Activated T-cell treated with anti-CD3 and anti-CD28 coated beads for 4 hours (primary cell): ENCODE measurements around the gene CHRNE.
A peak's percentile ranks its signal among the peaks of the same experiment; 100 is the strongest.

Experiments used
- DNase-seq: peaks from one replicate; pipeline ENCODE4 v3.0.0-alpha.2; 2020

The CHRNE gene

DNA sequence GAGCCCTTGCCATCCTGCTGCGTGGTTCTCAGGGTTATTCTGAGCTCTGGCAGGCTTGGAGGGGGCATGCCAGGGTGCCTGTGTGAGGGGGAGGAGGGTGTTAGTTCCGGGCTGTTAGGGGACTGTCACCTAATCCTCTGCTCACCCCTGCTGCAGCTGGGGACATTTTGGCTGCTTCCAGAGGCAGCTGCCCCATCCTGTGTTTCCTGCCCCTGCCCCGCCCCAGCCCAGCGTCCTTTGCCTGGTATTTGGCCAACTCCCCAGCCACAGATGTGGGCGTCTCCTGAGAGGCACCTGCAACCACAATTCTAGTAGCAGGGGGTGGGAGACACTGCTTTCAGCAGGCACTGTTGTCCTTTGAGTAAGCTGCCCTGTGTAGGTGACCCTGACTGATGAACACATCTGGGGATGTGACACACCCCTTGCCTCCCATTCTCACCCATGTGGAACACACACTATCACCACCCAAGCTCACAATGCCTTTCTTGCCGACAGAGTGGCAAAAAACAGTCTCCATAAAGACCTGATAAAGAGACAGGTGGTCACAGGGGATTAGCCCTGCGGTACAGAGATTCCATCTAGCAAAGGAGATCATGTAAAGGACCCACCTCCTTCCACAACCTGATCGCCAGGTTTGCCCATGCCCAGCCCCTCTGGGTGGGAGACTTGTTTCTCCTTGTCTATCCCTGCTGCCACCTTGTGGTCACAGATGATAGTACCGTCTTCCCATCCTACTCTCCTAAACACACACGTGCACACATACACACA, at the start of gene CHRNE:
Gene CHRNE, minus strand, starts transcription at position 48 of the 768 bp plus-strand sequence. Its CDS starts 35 bp downstream, at position 13.
- peak; percentile 73 for DNase-seq

DNA sequence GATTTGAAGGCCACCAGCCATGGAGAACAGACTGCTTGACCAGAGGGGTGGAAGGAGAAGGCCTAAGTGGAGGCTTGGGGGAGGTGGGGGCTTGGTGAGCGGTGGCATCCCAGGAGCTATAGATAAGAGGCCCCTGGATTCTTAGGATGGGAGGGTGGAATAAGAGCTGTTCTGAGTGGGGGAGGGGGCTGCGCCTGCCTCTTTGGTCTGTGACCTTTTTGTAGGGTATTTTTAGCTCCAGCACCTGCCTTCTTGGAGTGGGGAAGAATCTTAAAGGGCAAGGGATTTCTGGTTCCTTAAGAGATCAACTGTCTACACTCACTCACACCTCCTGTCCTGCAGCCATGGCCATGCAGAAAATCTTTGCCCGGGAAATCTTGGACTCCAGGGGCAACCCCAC, 48.6 kb upstream of the CHRNE start:
- no peak for DNase-seq

DNA sequence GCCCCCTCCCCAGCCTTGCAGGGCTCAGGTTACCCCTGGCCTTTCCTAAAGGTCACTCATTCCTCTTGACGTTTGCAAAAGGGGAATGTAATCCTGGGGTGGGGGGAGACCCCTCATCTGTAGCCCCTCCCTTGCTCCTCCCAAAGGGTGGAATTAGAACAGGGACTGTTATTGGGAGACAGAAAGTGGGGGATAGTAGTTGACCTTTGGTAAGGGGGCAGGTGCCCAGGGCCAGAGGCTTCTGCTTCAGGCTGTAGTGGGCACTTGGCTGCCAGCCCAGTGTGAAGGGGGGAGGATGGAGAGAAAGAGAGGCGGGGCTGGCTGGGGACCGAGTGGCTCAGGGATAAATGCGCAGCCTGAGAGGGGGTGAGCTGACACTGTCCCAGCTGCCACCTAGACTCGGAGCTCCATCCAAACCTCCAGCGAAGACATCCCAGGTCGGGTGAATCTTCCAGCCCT, 47.9 kb upstream of the CHRNE start, which contains the start of gene ENO3:
Gene ENO3, plus strand, starts transcription at position 374 of the 459 bp plus-strand sequence. CDS start 711 bp downstream, outside the sequence.
- DNase-seq, result no peak

DNA sequence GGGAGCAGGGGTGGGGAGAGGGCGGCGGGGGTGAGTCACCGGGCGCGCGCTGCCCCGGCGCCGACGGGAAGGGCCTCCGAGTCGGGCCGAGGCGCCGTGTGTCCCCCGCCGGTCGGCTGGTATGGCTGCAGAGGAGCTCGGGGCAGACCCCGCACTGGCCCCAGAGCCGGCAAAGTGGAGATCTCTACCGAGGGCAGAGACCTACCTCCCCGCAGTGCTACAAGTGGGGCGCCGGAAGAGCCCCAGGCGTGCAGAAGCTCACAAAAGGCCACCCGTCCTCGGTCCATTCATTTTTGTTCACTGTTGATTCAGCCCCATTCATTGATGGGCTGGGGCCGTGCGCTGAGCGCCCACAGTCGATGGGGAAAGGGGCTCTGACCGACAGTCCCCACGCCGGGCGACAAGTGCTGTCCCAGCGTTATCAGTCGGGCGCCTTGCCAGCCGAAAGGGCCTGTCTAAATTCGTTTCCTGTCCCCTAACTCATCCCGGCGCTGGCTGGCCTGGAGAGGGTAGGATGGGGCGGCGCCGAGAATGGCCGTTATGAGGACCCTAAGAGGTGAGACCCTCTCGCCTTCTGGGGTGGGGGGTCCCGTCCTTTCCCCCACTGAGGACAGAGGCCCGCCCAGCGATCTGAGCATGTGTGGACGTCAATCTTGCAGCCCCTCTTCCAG, 47.3 kb upstream of the CHRNE start:
- no peak for DNase-seq

DNA sequence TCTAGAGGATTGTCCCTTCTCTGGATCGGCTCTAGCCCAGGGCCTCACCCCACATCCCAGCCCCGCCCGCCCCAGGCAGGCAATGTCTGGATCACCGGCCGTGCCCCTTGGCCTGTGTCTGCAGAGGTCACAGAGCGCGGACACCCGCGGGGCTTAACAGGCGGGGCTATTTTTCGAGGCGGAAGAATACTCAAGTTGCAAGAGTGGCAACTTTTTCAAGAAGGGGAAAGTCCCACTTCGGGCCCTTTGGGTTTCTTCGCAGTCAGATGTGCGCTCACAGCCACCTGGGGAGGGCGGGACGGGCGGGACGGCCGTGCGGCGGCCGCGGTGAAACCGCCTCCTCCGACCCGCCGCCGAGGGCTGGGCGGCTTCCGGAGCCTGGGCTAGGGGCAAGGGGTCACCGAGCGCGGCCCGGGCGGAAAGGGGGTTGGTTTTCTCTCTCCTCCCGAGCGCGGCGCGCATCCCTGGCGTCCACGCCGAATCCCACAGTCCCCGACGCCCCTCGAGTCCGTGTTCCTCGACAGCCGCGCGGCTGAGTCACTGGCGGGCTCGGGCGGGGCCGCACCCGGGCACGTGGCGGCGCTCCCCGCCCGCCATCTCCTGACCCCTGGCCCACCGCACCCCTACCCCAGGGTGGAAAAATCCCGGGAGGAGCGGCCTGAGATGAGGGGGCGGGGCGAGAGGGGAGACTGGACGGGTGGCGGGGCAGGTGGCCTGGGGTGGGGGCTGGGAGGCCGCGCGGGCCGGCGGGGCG, 46.6 kb upstream of the CHRNE start:
- DNase-seq, result peak; percentile 64

DNA sequence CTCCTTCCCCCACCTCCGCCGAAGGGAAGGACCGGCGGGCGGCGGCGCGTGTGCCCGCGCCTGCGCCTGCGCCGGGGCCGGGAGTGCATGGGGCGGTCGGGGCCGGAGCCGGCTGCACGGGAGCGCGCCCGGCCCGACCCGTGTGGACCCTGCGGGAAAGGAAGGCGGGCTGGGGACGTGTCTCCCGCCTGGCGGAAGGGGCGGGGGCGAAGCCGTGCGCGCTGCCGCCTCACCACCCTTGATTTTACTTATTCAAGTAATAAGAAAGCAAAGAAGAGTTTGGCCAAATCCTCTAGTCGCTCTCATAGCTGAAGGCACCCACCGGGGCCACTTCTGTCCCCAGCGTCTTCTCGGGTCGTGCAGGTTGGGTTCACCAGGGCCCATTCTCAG, 46.0 kb upstream of the CHRNE start:
- peak; percentile 38 for DNase-seq

DNA sequence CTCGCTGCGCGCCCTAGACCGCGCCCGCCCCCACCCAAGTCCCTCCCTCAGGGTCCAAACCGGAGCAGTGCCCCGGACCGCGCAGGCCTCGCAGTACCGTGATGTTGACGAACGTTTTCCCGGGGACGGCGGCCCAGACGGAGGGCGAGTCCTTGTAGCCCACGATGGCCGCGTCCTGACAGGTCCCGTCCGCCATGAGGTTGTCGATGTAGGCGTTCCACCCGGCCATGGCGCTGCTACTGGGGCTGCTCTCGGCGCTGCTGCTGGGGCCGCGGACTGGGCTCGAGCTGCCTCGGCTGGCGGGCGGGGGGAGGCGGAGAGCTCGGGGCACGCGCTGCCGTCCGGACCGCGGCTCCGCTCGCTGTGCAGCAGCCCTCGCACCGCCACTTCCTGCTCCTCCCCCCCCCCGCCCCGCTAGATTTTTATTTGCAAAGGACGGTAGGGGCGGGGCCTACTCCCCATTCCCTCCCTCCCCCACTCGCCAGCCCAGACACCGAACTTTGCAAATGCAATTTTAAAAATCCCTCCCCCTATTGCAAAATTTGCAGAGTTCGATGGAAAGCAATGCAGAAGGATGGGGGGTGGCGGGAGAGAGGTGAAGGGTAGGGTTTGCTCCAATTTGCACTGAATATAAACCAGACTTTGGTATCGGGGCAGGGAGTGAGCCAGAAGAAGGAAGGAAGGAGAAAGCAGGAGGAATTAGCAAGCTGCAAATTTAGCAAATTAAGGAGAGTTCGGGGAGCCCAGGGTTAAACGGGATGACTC, 45.5 kb upstream of the CHRNE start, which contains the start of gene PFN1:
Gene PFN1, minus strand, starts transcription at position 365 of the 765 bp plus-strand sequence. Its CDS starts 136 bp downstream, at position 229.
- DNase-seq, result peak; percentile 86

DNA sequence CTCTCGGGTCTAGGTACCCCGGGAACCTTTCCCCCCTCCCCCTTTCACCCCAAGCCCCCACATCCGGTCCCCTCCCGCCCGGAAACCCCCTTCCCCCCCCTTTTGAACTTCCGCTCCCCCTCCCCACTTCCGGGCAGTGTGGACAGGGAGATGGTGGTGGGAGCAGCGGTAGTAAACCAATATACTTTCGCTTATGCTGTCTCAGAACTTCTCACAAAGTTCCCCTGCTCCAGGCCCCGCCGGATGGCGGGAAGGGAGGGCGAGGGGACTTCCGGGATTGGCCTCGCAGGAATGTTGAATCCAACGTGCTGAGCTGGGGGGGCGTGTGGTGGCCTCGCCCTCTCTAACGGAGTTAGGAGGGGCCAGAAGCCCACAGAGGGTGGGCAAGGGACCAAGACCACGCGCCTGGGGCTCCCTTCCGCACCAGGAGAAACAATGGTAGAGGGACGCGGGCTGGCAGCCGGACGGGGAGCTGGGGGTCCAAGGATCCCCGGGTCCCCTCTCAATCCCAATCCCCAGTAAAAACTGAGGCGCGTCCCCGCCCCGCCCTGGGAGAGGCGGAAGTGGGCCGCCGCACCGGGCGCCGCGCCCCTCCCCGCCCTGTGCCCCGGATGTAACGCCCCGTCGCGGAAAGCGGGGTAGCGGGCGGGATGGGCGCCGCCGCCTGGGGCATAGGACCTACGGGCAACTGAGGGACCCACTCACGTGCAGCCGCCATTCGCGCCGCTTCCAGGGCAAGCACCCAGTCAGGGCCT, 44.7 kb upstream of the CHRNE start:
- peak; percentile 45 for DNase-seq

DNA sequence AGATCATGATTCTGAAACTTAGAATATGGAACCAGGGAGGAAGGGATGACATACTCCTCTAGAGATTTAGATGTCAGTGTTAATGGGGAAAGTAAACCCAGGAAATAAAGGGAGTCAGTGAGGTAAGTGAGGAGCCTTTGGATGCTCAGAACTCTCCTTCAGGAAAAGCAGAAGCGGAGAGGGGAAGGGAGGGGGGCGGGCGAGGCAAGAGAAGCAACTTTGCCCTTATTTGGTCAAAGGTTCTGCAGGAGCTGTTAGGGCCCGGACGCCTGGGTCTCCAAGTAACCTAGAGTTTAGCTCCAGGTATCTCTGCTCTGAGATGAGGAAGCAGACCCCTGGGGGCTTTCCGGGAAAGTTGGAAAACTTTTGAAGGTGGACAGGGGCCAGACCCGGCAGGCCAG, 44.1 kb upstream of the CHRNE start:
- DNase-seq, result no peak

DNA sequence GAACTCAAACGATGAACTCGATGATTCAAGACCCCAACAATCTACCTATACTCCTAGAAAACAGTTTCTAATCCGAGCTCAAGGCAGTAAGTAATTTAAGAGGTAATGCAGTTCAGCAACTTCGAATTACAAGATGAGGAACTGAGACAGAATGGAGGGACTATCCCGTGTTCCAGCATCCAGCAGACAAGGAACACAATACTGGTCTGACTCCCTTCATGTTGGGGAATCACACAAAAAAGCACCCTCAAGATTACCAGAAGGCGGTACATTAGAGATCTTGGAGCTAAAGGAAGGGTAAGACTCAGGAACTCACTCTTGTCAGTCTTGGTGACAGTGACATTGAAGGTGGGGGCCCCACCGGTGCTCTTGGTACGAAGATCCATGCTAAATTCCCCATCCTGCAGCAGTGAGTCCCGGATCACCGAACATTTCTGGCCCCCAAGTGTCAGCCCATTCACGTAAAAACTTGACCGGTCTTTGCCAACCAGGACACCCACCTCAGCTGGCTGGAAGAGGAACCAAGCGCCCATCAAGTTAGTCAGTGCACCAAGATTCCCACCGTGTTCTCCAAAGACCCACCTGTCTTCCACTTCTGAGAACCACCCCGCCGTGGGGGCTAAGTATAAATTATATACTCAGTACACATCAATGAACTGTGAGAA, 43.5 kb upstream of the CHRNE start:
- no peak for DNase-seq

DNA sequence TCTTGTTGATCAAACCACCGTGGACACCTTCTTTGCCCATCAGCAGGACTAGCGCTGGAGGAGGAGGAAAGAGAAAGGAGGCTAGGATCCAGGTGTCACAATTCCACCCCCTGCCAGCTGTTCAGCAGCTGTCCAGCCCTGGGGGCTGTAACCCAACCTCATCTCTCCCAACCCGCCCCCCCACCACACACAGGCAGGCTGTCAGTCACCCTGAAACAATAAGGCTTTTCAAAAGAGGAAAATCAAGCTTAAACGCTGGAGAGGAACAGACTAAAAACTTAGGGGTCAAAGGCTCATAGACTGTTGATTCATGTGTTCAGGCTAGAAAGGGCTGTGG, 43.0 kb upstream of the CHRNE start:
- no peak for DNase-seq

DNA sequence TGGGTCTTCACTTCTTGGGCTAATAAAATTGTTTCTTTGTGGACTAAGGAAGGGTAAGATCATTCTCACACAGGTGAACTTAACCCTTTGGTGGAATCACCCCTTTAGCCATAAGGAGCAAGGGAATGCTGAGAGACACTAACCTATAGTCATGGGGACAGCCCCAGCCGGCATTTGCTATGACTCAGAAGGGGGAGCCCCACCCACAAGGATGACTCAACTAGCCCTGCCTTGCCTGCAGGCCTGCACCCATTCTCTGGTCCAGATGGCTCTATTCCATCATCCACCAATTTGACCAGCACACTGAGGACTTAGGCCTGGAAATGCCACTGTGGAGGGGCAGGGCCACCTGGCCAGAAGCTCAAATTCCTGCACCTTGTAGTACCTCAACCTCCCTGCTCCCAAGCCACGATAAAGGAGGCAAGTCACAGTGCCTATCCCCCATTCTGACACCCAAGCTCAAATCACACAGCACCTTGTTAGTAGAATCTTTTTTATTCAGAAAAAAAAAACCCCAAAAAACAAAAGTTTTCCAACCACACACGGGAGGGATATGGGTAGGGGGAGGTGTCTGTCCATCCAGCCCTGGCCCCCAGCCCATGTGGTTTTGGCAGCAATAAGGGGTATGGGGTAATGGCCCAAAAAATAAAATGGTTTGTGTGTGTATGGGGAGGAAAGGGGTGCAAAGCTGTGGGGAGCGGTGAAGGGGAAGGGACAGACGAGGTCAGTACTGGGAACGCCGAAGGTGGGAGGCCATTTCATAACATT, 42.5 kb upstream of the CHRNE start:
- peak; percentile 84 for DNase-seq

DNA sequence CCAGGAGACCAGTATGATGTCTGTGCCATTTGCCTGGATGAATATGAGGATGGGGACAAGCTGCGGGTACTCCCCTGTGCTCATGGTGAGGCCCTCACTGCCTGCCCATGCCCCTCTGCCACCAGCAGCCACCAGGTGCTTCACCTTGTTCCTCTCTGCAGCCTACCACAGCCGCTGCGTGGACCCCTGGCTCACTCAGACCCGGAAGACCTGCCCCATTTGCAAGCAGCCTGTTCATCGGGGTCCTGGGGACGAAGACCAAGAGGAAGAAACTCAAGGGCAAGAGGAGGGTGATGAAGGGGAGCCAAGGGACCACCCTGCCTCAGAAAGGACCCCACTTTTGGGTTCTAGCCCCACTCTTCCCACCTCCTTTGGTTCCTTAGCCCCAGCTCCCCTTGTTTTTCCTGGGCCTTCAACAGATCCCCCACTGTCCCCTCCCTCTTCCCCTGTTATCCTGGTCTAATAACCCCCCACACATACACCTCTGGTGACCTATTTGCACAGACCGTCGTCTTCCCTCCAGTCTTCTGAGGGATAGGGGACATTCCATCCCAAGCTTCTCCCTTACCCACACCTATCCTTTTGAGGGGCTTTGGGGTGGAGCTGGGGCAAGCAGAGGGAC, 41.8 kb upstream of the CHRNE start:
- no peak for DNase-seq

DNA sequence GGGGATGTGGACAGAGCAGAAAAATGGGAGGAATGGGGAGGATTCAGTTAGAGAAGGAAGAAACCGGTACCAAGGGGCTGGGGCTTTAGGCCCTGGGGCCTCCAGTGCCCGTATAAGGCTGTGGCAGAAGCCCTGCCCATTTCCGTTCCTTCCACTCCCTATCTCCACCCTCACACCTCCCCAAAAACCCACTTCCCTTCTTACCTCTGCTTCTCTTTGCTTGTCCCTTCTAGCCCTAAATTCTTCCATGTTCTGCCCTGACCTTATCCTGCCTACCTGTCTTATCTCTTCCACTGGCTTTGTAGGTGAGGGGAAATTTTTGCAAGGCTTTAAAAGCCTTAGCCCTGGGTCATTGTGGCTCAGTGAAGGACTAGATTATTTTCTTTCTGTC, 41.3 kb upstream of the CHRNE start:
- no peak for DNase-seq

DNA sequence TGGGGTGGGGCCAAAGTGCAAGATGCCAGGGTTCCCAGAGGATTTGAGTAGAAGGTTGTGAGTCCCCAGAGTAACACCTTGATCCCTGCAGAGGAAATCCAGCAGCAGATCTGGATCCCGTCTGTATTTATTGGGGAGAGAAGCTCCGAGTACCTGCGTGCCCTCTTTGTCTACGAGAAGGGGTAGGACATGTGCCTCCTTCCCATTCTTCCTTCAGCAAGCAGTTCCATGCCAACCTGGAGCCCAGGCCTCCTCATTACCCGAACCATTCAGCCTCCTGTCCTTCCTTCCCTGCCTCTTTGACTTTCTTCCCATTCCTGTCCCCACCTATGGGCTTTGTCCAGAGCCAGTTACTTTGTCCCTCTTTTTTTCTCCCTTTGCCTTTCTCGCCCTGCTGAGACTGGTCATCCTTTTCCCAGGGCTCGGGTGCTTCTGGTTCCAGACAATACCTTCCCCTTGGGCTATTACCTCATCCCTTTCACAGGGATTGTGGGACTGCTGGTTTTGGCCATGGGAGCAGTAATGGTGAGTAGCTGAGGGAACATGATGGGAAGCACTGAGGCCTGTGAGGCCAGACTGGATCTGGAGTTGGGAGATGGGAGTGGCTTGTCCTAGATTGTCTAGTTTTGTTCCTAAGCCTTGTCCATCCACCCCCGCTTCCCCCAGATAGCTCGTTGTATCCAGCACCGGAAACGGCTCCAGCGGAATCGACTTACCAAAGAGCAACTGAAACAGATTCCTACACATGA, 40.0 kb upstream of the CHRNE start:
- no peak for DNase-seq

DNA sequence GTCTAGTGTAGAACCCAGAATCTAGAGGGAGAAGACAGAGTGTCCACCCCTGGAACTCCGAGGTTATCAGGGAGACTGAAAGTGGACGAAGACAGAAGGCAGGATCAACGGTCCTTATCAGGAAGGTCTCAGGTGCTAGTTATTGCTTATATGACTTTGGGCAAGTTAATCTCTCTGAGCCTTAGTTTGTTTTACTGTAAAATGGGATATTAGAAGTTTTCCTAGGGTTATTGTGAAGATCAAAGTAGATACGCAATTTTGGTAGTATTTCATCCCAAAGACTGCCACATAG, 38.4 kb upstream of the CHRNE start:
- DNase-seq, result no peak

DNA sequence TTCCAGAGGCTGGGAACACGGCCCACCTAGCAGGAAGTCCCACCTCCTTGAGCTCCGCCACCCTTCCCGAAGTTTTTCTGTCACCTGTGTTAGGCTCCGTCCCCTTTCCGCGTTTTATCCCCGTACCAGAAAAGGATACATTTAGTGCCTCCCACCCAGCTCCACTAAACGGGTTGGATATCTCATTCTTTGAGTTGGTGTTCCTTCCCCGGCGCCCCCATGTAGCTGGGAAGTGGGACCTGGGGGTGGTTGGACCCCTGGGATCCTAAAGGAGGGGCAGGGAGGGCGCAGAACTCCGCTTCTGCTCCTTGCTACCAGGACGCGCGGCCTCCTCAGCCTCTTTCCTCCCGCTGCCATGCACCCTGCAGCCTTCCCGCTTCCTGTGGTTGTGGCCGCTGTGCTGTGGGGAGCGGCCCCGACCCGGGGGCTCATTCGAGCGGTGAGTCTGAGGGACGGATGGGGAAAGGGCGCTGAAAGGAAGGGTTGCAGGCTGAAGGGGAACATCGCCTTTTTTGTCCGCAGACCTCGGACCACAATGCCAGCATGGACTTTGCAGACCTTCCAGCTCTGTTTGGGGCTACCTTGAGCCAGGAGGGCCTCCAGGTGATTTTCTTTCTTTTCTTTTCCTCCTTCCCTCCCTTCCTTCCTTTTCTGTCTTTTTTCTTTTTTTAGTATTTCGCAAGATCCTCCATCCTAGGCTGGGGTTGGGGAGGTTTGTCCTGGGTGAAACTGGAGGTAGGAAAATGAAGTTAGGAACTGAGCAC, 37.8 kb upstream of the CHRNE start:
- no peak for DNase-seq

DNA sequence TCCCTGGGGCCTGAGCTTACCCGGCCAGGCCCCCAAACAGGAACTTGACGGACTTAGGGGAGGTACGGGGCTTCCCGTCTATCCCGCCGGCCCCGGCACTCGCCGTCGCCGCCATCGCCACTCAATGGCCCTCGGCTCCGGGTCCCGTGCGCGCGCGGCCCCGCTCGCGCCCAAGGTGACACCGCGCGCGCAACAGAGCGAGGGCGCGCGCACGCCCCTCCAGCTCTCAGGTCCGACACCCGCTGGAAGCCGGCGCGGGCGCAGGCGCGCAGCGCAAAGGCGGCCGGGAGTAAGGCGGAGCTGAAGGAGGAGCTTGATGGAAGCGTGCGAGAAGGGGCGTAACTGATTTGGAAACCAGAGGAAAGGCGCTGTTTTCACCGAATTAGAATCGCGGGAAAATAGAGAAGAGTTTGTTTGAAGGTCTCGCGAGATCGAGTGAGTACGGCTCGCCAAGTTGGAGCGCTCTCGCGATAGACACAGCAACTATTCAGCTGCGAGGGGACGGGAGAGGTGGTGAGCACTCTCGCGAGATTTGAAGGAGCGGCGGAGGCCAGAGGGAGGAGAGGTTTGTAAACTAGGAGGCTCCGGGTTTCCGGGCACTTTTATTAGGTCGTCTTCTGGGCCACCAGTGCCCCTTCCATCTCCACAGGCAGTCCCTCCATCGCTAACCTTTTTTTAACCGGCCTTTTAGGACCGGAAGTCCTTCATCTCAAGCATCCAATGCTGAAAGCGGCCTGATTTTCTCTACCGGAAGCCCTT, 37.1 kb upstream of the CHRNE start, which contains the start of the genes RNF167 and SLC25A11:
Gene RNF167, plus strand, starts transcription at position 473 of the 759 bp plus-strand sequence. CDS start 642 bp downstream, outside the sequence.
Gene SLC25A11, minus strand, starts transcription at position 251 of the 759 bp plus-strand sequence. Its CDS starts 136 bp downstream, at position 115.
- peak; percentile 89 for DNase-seq
